Mesenchymal stem cell (in vitro differentiated cells and primary cell): Measurements from ENCODE around the gene CUL2.

Experiments
- DNase-seq: peaks from one replicate; pipeline ENCODE4 v3.0.0-alpha.2; 2013
- H2AFZ ChIP-seq: one replicate; pipeline ENCODE4 v1.6.1; 2013; ENCODE audit warnings: low read depth, mild to moderate bottlenecking, control low read depth, inconsistent platforms, low read length, moderate library complexity
- H2AK5ac ChIP-seq: 2 replicates; pipeline ENCODE4 v1.6.1; 2013; ENCODE audit warnings: low read length, moderate library complexity, mild to moderate bottlenecking, inconsistent platforms; ENCODE audit not compliant: severe bottlenecking
- H2BK120ac ChIP-seq: one replicate; pipeline ENCODE4 v1.6.1; 2013; ENCODE audit warnings: low read depth, mild to moderate bottlenecking, inconsistent platforms, low read length, moderate library complexity
- H2BK12ac ChIP-seq, 2 experiments: one replicate each; pipeline ENCODE4 v1.6.1; 2013; ENCODE audit warnings: inconsistent platforms in 2 of 2, low read length in 2 of 2, mild to moderate bottlenecking in 2 of 2, moderate library complexity in 2 of 2, control low read depth in 1 of 2
- H2BK15ac ChIP-seq: one replicate; pipeline ENCODE4 v1.6.1; 2013; ENCODE audit warnings: mild to moderate bottlenecking, low read depth, inconsistent platforms; ENCODE audit not compliant: poor library complexity, severe bottlenecking
- H2BK5ac ChIP-seq: 2 replicates; pipeline ENCODE4 v1.6.1; 2013; ENCODE audit warnings: low read depth, mild to moderate bottlenecking, low read length, control low read depth, inconsistent platforms; ENCODE audit not compliant: poor library complexity, severe bottlenecking
- H3K14ac ChIP-seq, 2 experiments: one replicate each; pipeline ENCODE4 v1.6.1; 2013; ENCODE audit warnings: inconsistent platforms in 2 of 2, low read length in 2 of 2, control low read depth in 1 of 2, mild to moderate bottlenecking in 1 of 2, moderate library complexity in 1 of 2
- H3K18ac ChIP-seq, 2 experiments: one replicate each; pipeline ENCODE4 v1.6.1; 2013; ENCODE audit warnings: inconsistent platforms in 2 of 2, low read length in 2 of 2, control low read depth in 1 of 2, low read depth in 1 of 2, mild to moderate bottlenecking in 1 of 2
- H3K23ac ChIP-seq, 2 experiments: one replicate each; pipeline ENCODE4 v1.6.1; 2013; ENCODE audit warnings: inconsistent platforms in 2 of 2, low read length in 2 of 2, mild to moderate bottlenecking in 2 of 2, moderate library complexity in 2 of 2, control low read depth in 1 of 2
- H3K27ac ChIP-seq: 2 replicates; pipeline ENCODE4 v1.5.1; 2013; ENCODE audit warnings: mild to moderate bottlenecking, moderate library complexity, low read length, control low read depth, inconsistent platforms; ENCODE audit not compliant: poor library complexity, severe bottlenecking
- H3K27me3 ChIP-seq, 2 experiments: 2 replicates each; pipeline versions ENCODE4 v1.6.1 to v1.7.0; 2013; ENCODE audit warnings: low read length in 2 of 2, mild to moderate bottlenecking in 2 of 2, moderate library complexity in 2 of 2, control low read depth in 1 of 2, inconsistent platforms in 1 of 2; ENCODE audit not compliant: control insufficient read depth in 1 of 2, insufficient read depth in 1 of 2
- H3K36me3 ChIP-seq, 2 experiments: 2 replicates each; pipeline versions ENCODE4 v1.6.1 to v1.7.0; 2013; ENCODE audit warnings: low read length in 2 of 2, control low read depth in 1 of 2, inconsistent platforms in 1 of 2, low read depth in 1 of 2, mild to moderate bottlenecking in 1 of 2; ENCODE audit not compliant: insufficient read depth in 2 of 2, control insufficient read depth in 1 of 2
- H3K4ac ChIP-seq, 2 experiments: one replicate each; pipeline ENCODE4 v1.6.1; 2013; ENCODE audit warnings: inconsistent platforms in 2 of 2, low read length in 2 of 2, mild to moderate bottlenecking in 2 of 2, moderate library complexity in 2 of 2, control low read depth in 1 of 2, low read depth in 1 of 2
- H3K4me1 ChIP-seq: 2 replicates; pipeline ENCODE4 v1.6.1; 2013; ENCODE audit warnings: low read depth, low read length, control low read depth; ENCODE audit not compliant: control insufficient read depth, insufficient read depth
- H3K4me2 ChIP-seq: 2 replicates; pipeline ENCODE4 v1.6.1; 2013; ENCODE audit warnings: low read length, mild to moderate bottlenecking, inconsistent platforms; ENCODE audit not compliant: poor library complexity, severe bottlenecking
- H3K4me3 ChIP-seq, 2 experiments: 2 replicates each; pipeline versions ENCODE4 v1.5.1 to v1.7.0; 2013; ENCODE audit warnings: low read length in 2 of 2, mild to moderate bottlenecking in 2 of 2, control low read depth in 1 of 2, low read depth in 1 of 2; ENCODE audit not compliant: insufficient read depth in 1 of 2
- H3K79me1 ChIP-seq: replicated peaks from 2 replicates; pipeline ENCODE4 v1.6.1; 2013; ENCODE audit warnings: mild to moderate bottlenecking, control low read depth, low read length, inconsistent platforms; ENCODE audit not compliant: poor library complexity, severe bottlenecking
- H3K9ac ChIP-seq: 2 replicates; pipeline ENCODE4 v1.7.0; 2013; ENCODE audit warnings: mild to moderate bottlenecking, low read length, moderate library complexity
- H3K9me3 ChIP-seq: 2 replicates; pipeline ENCODE4 v1.7.0; 2013; ENCODE audit warnings: mild to moderate bottlenecking, low read length; ENCODE audit not compliant: control insufficient read depth
- H4K8ac ChIP-seq: one replicate; pipeline ENCODE4 v1.6.1; 2013; ENCODE audit warnings: inconsistent platforms, mild to moderate bottlenecking, low read length, moderate library complexity
- H4K91ac ChIP-seq: one replicate; pipeline ENCODE4 v1.6.1; 2013; ENCODE audit warnings: mild to moderate bottlenecking, low read length, inconsistent platforms
- WGBS: methylation state at CpG from one replicate; pipeline ENCODE4 v1.1.7; 2013; ENCODE audit warnings: mixed read lengths; 5-methylcytosine and 5-hydroxymethylcytosine counted together

CUL2 gene

GRCh38 chr10:35011771-35012191 lies 78.4 kb downstream of the CUL2 start:
- H2BK12ac ChIP-seq, result no peak overlapping the region

GRCh38 chr10:35007858-35008301 lies 82.3 kb downstream of the CUL2 start:
- no peaks in the 10 kb centered on the region for H3K9me3 ChIP-seq
- no peak overlapping the region for H3K14ac ChIP-seq
- no peak overlapping the region for H3K4me2 ChIP-seq
- peaks cover 12 to 43% of the 10 kb centered on the region in 2 experiments for H3K36me3 ChIP-seq
- H2BK120ac ChIP-seq, result no peak overlapping the region
- H3K4me1 ChIP-seq, result peaks cover 10% of the 10 kb centered on the region
- H3K4ac ChIP-seq, result no peak overlapping the region
- no peak overlapping the region for H3K4me3 ChIP-seq
- DNase-seq, result no peak
- H3K9ac ChIP-seq, result no peak overlapping the region
- H2BK15ac ChIP-seq, result no peak overlapping the region
- H2BK5ac ChIP-seq, result no peak overlapping the region
- H3K79me1 ChIP-seq, result peaks cover 5% of the 10 kb centered on the region
- no peak overlapping the region for H2BK12ac ChIP-seq
- H3K27me3 ChIP-seq, result no peaks in the 10 kb centered on the region
- no peak overlapping the region for H2AFZ ChIP-seq
- 91% methylated on average over 4 of the region's 4 CpGs for WGBS
- H3K23ac ChIP-seq, result no peak overlapping the region
- no peak overlapping the region for H3K18ac ChIP-seq
- H4K91ac ChIP-seq, result no peak overlapping the region
- H3K27ac ChIP-seq, result peak overlapping the region; percentile 72
- H4K8ac ChIP-seq, result no peak overlapping the region
- no peak overlapping the region for H2AK5ac ChIP-seq

More at GRCh38 chr10:35011771-35012191, 78.4 kb downstream of the CUL2 start:
- no peak overlapping the region for H3K4me2 ChIP-seq
- 96% methylated on average over 5 of the region's 7 CpGs for WGBS
- no peak overlapping the region for H3K9ac ChIP-seq
- H3K27me3 ChIP-seq, result no peaks in the 10 kb centered on the region
- H3K9me3 ChIP-seq, result no peaks in the 10 kb centered on the region
- no peak overlapping the region for H3K4ac ChIP-seq
- H2AK5ac ChIP-seq, result no peak overlapping the region
- H2BK5ac ChIP-seq, result no peak overlapping the region
- peaks cover 6% of the 10 kb centered on the region for H3K4me1 ChIP-seq
- peaks cover 9 to 52% of the 10 kb centered on the region in 2 experiments for H3K36me3 ChIP-seq
- H2AFZ ChIP-seq, result no peak overlapping the region
- no peak overlapping the region for H2BK15ac ChIP-seq
- H4K8ac ChIP-seq, result no peak overlapping the region
- H3K79me1 ChIP-seq, result peaks cover 7% of the 10 kb centered on the region
- H3K14ac ChIP-seq, result no peak overlapping the region
- no peak overlapping the region for H3K23ac ChIP-seq
- no peak overlapping the region for H3K4me3 ChIP-seq
- H2BK120ac ChIP-seq, result no peak overlapping the region
- no peak for DNase-seq
- H4K91ac ChIP-seq, result no peak overlapping the region
- no peak overlapping the region for H3K18ac ChIP-seq
- no peak overlapping the region for H3K27ac ChIP-seq

DNA sequence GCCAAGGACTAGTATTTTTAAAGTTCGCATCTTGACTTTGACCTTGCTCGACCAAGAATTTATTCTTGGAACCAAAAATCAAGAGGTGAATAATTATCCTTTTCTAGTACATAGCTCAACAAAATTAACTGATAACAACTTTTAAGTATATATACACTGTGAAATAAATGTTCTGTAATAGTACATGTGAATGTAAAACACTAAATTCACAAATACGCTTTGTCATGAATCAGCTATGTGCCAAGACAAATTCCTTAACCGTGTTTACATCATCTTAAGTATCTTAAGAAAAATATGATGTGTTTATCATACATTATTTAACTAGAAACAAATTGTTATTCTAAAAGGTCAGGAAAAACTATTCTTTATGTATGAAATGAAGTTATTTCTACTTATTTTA lies 83.3 kb downstream of the CUL2 start:
- Histone ChIP-seq H3K36me3 (peaks cover 12 to 37% of the 10 kb centered on the region in 2 experiments), H3K27me3 (no peaks in the 10 kb centered on the region), H3K27ac (no peak overlapping the region), H2BK5ac (no peak overlapping the region), H3K4me2 (no peak overlapping the region), H4K91ac (no peak overlapping the region), H2AK5ac (no peak overlapping the region), H3K18ac (no peak overlapping the region), H2BK12ac (no peak overlapping the region), H2BK120ac (no peak overlapping the region), H3K4ac (no peak overlapping the region), H3K23ac (no peak overlapping the region), H4K8ac (no peak overlapping the region), H2AFZ (no peak overlapping the region), H3K9me3 (no peaks in the 10 kb centered on the region), H3K4me1 (peaks cover 10% of the 10 kb centered on the region), H2BK15ac (no peak overlapping the region), H3K9ac (no peak overlapping the region), H3K14ac (no peak overlapping the region), H3K4me3 (no peak overlapping the region), H3K79me1 (peaks cover 2% of the 10 kb centered on the region)
- DNase-seq, result peak; percentile 23
- 100% methylated on average over 1 of the region's 4 CpGs for WGBS

- Histone ChIP-seq H3K23ac (no peak overlapping the region), H3K36me3 (peaks cover 6 to 28% of the 10 kb centered on the region in 2 experiments), H3K18ac (no peak overlapping the region), H3K27ac (peak overlapping the region; percentile 54), H3K4ac (no peak overlapping the region), H3K4me2 (peak overlapping the region; percentile 7), H2BK12ac (no peak overlapping the region), H2BK15ac (no peak overlapping the region), H3K14ac (no peak overlapping the region), H3K4me3 (no peak overlapping the region), H2AFZ (no peak overlapping the region), H2AK5ac (no peak overlapping the region), H3K79me1 (no peaks in the 10 kb centered on the region), H3K27me3 (no peaks in the 10 kb centered on the region), H3K4me1 (peaks cover 8% of the 10 kb centered on the region), H2BK5ac (no peak overlapping the region), H4K8ac (no peak overlapping the region), H3K9me3 (no peaks in the 10 kb centered on the region), H3K9ac (no peak overlapping the region), H2BK120ac (peak overlapping the region; percentile 49), H4K91ac (no peak overlapping the region)
- 65% methylated on average over 7 of the region's 8 CpGs for WGBS
- peak; percentile 96 for DNase-seq
Measured at GRCh38 chr10:35005868-35006267, 84.3 kb downstream of the CUL2 start.
